Measurements from ENCODE around the gene SLC6A13. TPM values are rescaled to one million over a fixed set of nuclear protein-coding genes. Genes with fewer than 3 reads are reported as not detected.
A peak's percentile ranks its signal among the peaks of the same experiment; 100 is the strongest.

SLC6A13 gene
- total and polyA plus RNA-seq, 2 of the 13 experiments (the other 11 are each of a cell fraction or from before 2014, with no cell fraction given) = 0.05 to 0.15 TPM

DNA sequence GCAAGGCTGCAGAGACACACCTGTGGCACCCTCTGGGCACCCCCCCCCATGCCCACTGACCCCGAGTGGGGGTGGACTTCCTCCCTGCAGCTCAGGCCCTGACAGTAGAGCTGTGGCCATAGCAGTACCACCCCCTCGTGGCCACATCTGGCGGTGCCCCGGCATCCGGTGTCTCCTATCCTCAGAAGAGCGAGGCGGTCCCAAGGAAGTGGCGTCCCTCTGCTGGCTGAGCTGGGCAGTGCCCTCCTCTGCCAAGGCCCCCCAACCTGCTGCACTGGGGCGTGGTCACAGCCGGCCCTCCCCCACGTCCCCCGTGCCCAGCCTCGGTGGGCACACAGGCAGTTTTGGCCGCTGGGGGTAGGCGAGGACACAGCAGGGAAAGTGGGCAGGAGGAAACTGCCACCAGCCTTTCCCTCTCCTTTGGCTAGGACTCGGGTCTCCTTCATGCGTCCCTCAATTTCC lies 42.7 kb downstream of the SLC6A13 start (continued):
- TF ChIP-seq, protein P1, sequence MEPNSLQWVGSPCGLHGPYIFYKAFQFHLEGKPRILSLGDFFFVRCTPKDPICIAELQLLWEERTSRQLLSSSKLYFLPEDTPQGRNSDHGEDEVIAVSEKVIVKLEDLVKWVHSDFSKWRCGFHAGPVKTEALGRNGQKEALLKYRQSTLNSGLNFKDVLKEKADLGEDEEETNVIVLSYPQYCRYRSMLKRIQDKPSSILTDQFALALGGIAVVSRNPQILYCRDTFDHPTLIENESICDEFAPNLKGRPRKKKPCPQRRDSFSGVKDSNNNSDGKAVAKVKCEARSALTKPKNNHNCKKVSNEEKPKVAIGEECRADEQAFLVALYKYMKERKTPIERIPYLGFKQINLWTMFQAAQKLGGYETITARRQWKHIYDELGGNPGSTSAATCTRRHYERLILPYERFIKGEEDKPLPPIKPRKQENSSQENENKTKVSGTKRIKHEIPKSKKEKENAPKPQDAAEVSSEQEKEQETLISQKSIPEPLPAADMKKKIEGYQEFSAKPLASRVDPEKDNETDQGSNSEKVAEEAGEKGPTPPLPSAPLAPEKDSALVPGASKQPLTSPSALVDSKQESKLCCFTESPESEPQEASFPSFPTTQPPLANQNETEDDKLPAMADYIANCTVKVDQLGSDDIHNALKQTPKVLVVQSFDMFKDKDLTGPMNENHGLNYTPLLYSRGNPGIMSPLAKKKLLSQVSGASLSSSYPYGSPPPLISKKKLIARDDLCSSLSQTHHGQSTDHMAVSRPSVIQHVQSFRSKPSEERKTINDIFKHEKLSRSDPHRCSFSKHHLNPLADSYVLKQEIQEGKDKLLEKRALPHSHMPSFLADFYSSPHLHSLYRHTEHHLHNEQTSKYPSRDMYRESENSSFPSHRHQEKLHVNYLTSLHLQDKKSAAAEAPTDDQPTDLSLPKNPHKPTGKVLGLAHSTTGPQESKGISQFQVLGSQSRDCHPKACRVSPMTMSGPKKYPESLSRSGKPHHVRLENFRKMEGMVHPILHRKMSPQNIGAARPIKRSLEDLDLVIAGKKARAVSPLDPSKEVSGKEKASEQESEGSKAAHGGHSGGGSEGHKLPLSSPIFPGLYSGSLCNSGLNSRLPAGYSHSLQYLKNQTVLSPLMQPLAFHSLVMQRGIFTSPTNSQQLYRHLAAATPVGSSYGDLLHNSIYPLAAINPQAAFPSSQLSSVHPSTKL (CRISPR knock-in tag; IDR thresholded peaks at IDR 0.05) = peak; percentile 37; the same call in 1 of the 2 replicates
- no peak for TF ChIP-seq CCAR2 (optimal IDR thresholded peaks at IDR 0.05; ENCODE audit: low read depth, low read length)
- no peak for TF ChIP-seq ZBTB1 (CRISPR knock-in tag; IDR thresholded peaks at IDR 0.05; ENCODE audit: borderline replicate concordance)
- peak; percentile 26; the same call in 1 of the 2 replicates for TF ChIP-seq MEF2D (CRISPR knock-in tag; IDR thresholded peaks at IDR 0.05)
- TF ChIP-seq ELF1 (CRISPR knock-in tag; IDR thresholded peaks at IDR 0.05) = peak; percentile 52
- TF ChIP-seq STAG1 (CRISPR knock-in tag; IDR thresholded peaks at IDR 0.05) = peak; percentile 89
- TF ChIP-seq ZNF674 (CRISPR knock-in tag; IDR thresholded peaks at IDR 0.05; ENCODE audit: low read depth) = no peak
- no peak for TF ChIP-seq MLLT10 (CRISPR knock-in tag; IDR thresholded peaks at IDR 0.05)
- TF ChIP-seq FOXK1 (CRISPR knock-in tag; IDR thresholded peaks at IDR 0.05; ENCODE audit: borderline replicate concordance, low read depth) = 0 out of 2 replicates have a peak, but pooled peaks have one; percentile 31
- no peak for TF ChIP-seq ZNF720 (CRISPR knock-in tag; IDR thresholded peaks at IDR 0.05)
- TF ChIP-seq ZNF510 (CRISPR knock-in tag; IDR thresholded peaks at IDR 0.05; ENCODE audit: low read depth) = no peak
- TF ChIP-seq MED8 (CRISPR knock-in tag; IDR thresholded peaks at IDR 0.05; ENCODE audit: insufficient replicate concordance) = no peak
- TF ChIP-seq DNMT1 (CRISPR knock-in tag; IDR thresholded peaks at IDR 0.05) = 0 out of 2 replicates have a peak, but pooled peaks have one; percentile 71
- TF ChIP-seq NR2F1 (CRISPR knock-in tag; IDR thresholded peaks at IDR 0.05) = no peak
- TF ChIP-seq SRSF1 (optimal IDR thresholded peaks at IDR 0.05; ENCODE audit: low read depth, low read length) = no peak
- peak; percentile 97 for TF ChIP-seq HNRNPL (IDR thresholded peaks at IDR 0.05; ENCODE audit: low read depth, low read length)
- TF ChIP-seq, protein P2, sequence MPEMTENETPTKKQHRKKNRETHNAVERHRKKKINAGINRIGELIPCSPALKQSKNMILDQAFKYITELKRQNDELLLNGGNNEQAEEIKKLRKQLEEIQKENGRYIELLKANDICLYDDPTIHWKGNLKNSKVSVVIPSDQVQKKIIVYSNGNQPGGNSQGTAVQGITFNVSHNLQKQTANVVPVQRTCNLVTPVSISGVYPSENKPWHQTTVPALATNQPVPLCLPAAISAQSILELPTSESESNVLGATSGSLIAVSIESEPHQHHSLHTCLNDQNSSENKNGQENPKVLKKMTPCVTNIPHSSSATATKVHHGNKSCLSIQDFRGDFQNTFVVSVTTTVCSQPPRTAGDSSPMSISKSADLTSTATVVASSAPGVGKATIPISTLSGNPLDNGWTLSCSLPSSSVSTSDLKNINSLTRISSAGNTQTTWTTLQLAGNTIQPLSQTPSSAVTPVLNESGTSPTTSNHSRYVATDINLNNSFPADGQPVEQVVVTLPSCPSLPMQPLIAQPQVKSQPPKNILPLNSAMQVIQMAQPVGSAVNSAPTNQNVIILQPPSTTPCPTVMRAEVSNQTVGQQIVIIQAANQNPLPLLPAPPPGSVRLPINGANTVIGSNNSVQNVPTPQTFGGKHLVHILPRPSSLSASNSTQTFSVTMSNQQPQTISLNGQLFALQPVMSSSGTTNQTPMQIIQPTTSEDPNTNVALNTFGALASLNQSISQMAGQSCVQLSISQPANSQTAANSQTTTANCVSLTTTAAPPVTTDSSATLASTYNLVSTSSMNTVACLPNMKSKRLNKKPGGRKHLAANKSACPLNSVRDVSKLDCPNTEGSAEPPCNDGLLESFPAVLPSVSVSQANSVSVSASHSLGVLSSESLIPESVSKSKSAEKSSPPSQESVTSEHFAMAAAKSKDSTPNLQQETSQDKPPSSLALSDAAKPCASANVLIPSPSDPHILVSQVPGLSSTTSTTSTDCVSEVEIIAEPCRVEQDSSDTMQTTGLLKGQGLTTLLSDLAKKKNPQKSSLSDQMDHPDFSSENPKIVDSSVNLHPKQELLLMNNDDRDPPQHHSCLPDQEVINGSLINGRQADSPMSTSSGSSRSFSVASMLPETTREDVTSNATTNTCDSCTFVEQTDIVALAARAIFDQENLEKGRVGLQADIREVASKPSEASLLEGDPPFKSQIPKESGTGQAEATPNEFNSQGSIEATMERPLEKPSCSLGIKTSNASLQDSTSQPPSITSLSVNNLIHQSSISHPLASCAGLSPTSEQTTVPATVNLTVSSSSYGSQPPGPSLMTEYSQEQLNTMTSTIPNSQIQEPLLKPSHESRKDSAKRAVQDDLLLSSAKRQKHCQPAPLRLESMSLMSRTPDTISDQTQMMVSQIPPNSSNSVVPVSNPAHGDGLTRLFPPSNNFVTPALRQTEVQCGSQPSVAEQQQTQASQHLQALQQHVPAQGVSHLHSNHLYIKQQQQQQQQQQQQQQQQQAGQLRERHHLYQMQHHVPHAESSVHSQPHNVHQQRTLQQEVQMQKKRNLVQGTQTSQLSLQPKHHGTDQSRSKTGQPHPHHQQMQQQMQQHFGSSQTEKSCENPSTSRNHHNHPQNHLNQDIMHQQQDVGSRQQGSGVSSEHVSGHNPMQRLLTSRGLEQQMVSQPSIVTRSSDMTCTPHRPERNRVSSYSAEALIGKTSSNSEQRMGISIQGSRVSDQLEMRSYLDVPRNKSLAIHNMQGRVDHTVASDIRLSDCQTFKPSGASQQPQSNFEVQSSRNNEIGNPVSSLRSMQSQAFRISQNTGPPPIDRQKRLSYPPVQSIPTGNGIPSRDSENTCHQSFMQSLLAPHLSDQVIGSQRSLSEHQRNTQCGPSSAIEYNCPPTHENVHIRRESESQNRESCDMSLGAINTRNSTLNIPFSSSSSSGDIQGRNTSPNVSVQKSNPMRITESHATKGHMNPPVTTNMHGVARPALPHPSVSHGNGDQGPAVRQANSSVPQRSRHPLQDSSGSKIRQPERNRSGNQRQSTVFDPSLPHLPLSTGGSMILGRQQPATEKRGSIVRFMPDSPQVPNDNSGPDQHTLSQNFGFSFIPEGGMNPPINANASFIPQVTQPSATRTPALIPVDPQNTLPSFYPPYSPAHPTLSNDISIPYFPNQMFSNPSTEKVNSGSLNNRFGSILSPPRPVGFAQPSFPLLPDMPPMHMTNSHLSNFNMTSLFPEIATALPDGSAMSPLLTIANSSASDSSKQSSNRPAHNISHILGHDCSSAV (CRISPR knock-in tag; IDR thresholded peaks at IDR 0.05; ENCODE audit: borderline replicate concordance) = no peak
- TF ChIP-seq GZF1 (CRISPR knock-in tag; IDR thresholded peaks at IDR 0.05) = no peak
